Keratinocyte (primary cell): ENCODE measurements around the gene UROD.

Experiments
- CTCF ChIP-seq, 3 experiments: IDR thresholded peaks in 1 of 3; conservative IDR thresholded peaks in 1 of 3; optimal IDR thresholded peaks in 1 of 3; 2 replicates in 2 of 3; 3 replicates in 1 of 3; pipeline versions ENCODE3 to v1.5.1; 2011; ENCODE audit warnings: low read length in 3 of 3, mild to moderate bottlenecking in 3 of 3, moderate library complexity in 2 of 3, control low read depth in 1 of 3, inconsistent platforms in 1 of 3; ENCODE audit not compliant: insufficient read depth in 2 of 3; ENCODE audit errors: extremely low read depth in 1 of 3
- EZH2 ChIP-seq: IDR thresholded peaks from one replicate; pipeline ENCODE4 v1.6.1; 2012; ENCODE audit warnings: inconsistent platforms, mild to moderate bottlenecking, low read length, moderate library complexity

- TF ChIP-seq CTCF (optimal IDR thresholded peaks at IDR 0.05 in 1 of 3, IDR thresholded peaks at IDR 0.05 in 1 of 3, conservative IDR thresholded peaks at IDR 0.05 in 1 of 3; ENCODE audit: extremely low read depth in 1 of 3, insufficient read depth in 2 of 3, low read length in 3 of 3), result no peak
- no peak for TF ChIP-seq EZH2
These were observed 25.4 kb downstream of the UROD start for GRCh38 chr1:45037456-45037855.
